PFSK-1 (cell line): Measurements from ENCODE around the gene USP11.
A peak's percentile ranks its signal among the peaks of the same experiment; 100 is the strongest.

Experiments used
- FOXP2 ChIP-seq: optimal IDR thresholded peaks from 2 replicates; pipeline ENCODE3; 2011; ENCODE audit warnings: borderline replicate concordance, control low read depth, inconsistent platforms; ENCODE audit not compliant: insufficient read depth; ENCODE audit errors: extremely low read length, extremely low read depth
- POLR2AphosphoS5 ChIP-seq: IDR thresholded peaks from 2 replicates; pipeline ENCODE4 v1.6.1; 2012; ENCODE audit warnings: low read depth, mild to moderate bottlenecking, control low read depth, low read length, moderate library complexity
- REST ChIP-seq, 2 experiments: IDR thresholded peaks; 2 replicates each; pipeline versions ENCODE4 v1.6.1 to v1.8.0; 2011 to 2012; ENCODE audit warnings: low read depth in 2 of 2, low read length in 2 of 2, control low read depth in 1 of 2, inconsistent platforms in 1 of 2, mild to moderate bottlenecking in 1 of 2, moderate library complexity in 1 of 2; ENCODE audit not compliant: insufficient read depth in 1 of 2
- SIN3A ChIP-seq: IDR thresholded peaks from 2 replicates; pipeline ENCODE4 v1.6.1; 2012; ENCODE audit warnings: mild to moderate bottlenecking, low read length, moderate library complexity, borderline replicate concordance; ENCODE audit not compliant: insufficient read depth
- TAF1 ChIP-seq: IDR thresholded peaks from 2 replicates; pipeline ENCODE4 v1.6.1; 2012; ENCODE audit warnings: low read length, control low read depth, borderline replicate concordance; ENCODE audit not compliant: insufficient read depth

Gene USP11

DNA sequence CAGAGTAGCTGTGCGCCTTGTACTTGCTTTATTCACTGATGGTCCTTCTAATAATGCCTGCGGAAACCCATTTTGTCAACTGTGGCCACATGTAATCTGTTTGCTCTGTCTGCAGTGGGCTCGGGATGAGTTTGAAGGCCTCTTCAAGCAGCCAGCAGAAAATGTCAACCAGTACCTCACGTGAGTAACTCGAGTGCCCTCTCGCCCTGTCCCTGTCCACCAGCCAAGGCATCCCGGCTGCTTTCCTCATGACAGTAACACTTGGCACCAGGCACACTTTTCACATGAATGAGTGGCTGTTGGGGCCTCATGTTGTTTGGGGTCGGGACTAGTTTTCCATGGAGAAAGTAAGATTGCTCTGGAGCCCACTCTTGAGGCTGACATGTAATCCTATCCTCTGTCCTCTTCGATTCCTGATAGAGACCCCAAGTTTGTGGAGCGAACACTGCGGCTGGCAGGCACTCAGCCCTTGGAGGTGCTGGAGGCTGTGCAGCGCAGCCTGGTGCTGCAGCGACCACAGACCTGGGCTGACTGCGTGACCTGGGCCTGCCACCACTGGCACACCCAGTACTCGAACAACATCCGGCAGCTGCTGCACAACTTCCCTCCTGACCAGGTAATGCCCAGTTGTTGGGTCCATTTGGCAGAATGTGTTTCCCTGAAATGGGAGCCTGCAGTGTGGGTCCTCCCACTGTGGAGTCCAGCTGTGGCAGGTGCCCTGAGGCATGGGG, 23.1 kb upstream of the USP11 start:
- TF ChIP-seq SIN3A (no peak), TAF1 (no peak), POLR2AphosphoS5 (no peak), FOXP2 (no peak), REST (IDR thresholded peaks at IDR 0.05; ENCODE audit: insufficient read depth in 1 of 2, low read depth in 2 of 2, low read length in 2 of 2) (no peak)

- TF ChIP-seq FOXP2 = no peak
- TF ChIP-seq REST (IDR thresholded peaks at IDR 0.05; ENCODE audit: insufficient read depth in 1 of 2, low read depth in 2 of 2, low read length in 2 of 2) = no peak
- no peak; the same call in 1 of the 2 replicates for TF ChIP-seq POLR2AphosphoS5
- no peak for TF ChIP-seq TAF1
- TF ChIP-seq SIN3A = no peak
Observed at GRCh38 chrX:47210661-47211425, 22.0 kb upstream of the USP11 start.

- no peak for TF ChIP-seq SIN3A
- TF ChIP-seq REST (IDR thresholded peaks at IDR 0.05; ENCODE audit: insufficient read depth in 1 of 2, low read depth in 2 of 2, low read length in 2 of 2) = no peak
- no peak for TF ChIP-seq TAF1
- TF ChIP-seq FOXP2 = no peak
- no peak for TF ChIP-seq POLR2AphosphoS5
Observed at GRCh38 chrX:47212381-47213293, 20.2 kb upstream of the USP11 start.

DNA sequence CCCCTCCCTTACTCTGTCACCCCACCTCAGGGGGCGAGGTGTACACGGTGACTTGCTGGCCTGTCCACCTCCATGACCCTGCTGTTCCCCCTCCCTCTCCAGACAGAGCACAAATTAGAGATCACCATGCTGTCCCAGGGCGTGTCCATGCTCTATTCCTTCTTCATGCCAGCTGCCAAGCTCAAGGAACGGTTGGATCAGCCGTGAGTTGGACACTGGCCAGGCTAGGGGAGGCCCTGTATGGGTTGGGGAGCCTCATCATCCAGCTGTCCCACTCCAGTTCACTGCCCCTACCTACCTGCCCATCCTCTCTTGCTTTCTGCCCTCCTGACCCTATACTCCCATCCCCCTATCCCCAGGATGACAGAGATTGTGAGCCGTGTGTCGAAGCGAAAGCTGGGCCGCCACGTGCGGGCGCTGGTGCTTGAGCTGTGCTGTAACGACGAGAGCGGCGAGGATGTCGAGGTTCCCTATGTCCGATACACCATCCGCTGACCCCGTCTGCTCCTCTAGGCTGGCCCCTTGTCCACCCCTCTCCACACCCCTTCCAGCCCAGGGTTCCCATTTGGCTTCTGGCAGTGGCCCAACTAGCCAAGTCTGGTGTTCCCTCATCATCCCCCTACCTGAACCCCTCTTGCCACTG, 18.3 kb upstream of the USP11 start:
- TF ChIP-seq REST (IDR thresholded peaks at IDR 0.05; ENCODE audit: insufficient read depth in 1 of 2, low read depth in 2 of 2, low read length in 2 of 2) (no peak), TAF1 (no peak), POLR2AphosphoS5 (0 out of 2 replicates have a peak, but pooled peaks have one; percentile 9), FOXP2 (no peak)
